Ishikawa (cell line): ENCODE results near the gene ALDH2.

Source experiments
- CEBPB ChIP-seq: IDR thresholded peaks from 2 replicates; pipeline ENCODE4 v1.6.1; 2012
- CREB1 ChIP-seq: IDR thresholded peaks from 2 replicates; pipeline ENCODE4 v1.6.1; 2012; ENCODE audit warnings: low read depth
- EGR1 ChIP-seq: IDR thresholded peaks from 2 replicates; pipeline ENCODE4 v1.6.1; 2012
- EP300 ChIP-seq: IDR thresholded peaks from 2 replicates; pipeline ENCODE4 v1.6.1; 2012; ENCODE audit warnings: borderline replicate concordance
- FOXM1 ChIP-seq: IDR thresholded peaks from 2 replicates; pipeline ENCODE4 v1.6.1; 2012; ENCODE audit warnings: low read depth, borderline replicate concordance
- MAX ChIP-seq: IDR thresholded peaks from 2 replicates; pipeline ENCODE4 v1.6.1; 2012
- NFIC ChIP-seq: IDR thresholded peaks from 2 replicates; pipeline ENCODE4 v1.6.1; 2012
- RAD21 ChIP-seq: IDR thresholded peaks from 2 replicates; pipeline ENCODE4 v1.6.1; 2012; ENCODE audit warnings: low read depth
- TAF1 ChIP-seq: IDR thresholded peaks from 2 replicates; pipeline ENCODE4 v1.6.1; 2012; ENCODE audit warnings: low read depth, mild to moderate bottlenecking
- TCF12 ChIP-seq: IDR thresholded peaks from 2 replicates; pipeline ENCODE4 v1.6.1; 2012; ENCODE audit warnings: low read depth
- TEAD4 ChIP-seq: IDR thresholded peaks from 2 replicates; pipeline ENCODE4 v1.6.1; 2012
- YY1 ChIP-seq: IDR thresholded peaks from 2 replicates; pipeline ENCODE4 v1.6.1; 2012; ENCODE audit warnings: low read depth
- ZBTB7A ChIP-seq: IDR thresholded peaks from 2 replicates; pipeline ENCODE4 v1.6.1; 2012; ENCODE audit warnings: low read depth
- TF ChIP-seq, protein P1 (sequence below): IDR thresholded peaks from 2 replicates; pipeline ENCODE4 v1.6.1; 2012
- TF ChIP-seq, protein P2 (sequence below): IDR thresholded peaks from 2 replicates; pipeline ENCODE4 v1.6.1; 2012; ENCODE audit warnings: low read depth, mild to moderate bottlenecking

ALDH2 gene

GRCh38 chr12:111828338-111828979, 61.7 kb downstream of the ALDH2 start:
- TF ChIP-seq CEBPB (no peak), CREB1 (no peak)

GRCh38 chr12:111834740-111835386, 68.1 kb downstream of the ALDH2 start:
- 0 out of 2 replicates have a peak, but pooled peaks have one; percentile 40 for TF ChIP-seq YY1

- TF ChIP-seq CREB1 (no peak), FOXM1 (no peak), NFIC (no peak), TAF1 (no peak), EGR1 (no peak), TCF12 (no peak), RAD21 (no peak), CEBPB (no peak), EP300 (no peak), TEAD4 (no peak), ZBTB7A (no peak), MAX (no peak), YY1 (no peak)
- TF ChIP-seq, protein P1, sequence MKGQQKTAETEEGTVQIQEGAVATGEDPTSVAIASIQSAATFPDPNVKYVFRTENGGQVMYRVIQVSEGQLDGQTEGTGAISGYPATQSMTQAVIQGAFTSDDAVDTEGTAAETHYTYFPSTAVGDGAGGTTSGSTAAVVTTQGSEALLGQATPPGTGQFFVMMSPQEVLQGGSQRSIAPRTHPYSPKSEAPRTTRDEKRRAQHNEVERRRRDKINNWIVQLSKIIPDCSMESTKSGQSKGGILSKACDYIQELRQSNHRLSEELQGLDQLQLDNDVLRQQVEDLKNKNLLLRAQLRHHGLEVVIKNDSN: no peak
- TF ChIP-seq, protein P2, sequence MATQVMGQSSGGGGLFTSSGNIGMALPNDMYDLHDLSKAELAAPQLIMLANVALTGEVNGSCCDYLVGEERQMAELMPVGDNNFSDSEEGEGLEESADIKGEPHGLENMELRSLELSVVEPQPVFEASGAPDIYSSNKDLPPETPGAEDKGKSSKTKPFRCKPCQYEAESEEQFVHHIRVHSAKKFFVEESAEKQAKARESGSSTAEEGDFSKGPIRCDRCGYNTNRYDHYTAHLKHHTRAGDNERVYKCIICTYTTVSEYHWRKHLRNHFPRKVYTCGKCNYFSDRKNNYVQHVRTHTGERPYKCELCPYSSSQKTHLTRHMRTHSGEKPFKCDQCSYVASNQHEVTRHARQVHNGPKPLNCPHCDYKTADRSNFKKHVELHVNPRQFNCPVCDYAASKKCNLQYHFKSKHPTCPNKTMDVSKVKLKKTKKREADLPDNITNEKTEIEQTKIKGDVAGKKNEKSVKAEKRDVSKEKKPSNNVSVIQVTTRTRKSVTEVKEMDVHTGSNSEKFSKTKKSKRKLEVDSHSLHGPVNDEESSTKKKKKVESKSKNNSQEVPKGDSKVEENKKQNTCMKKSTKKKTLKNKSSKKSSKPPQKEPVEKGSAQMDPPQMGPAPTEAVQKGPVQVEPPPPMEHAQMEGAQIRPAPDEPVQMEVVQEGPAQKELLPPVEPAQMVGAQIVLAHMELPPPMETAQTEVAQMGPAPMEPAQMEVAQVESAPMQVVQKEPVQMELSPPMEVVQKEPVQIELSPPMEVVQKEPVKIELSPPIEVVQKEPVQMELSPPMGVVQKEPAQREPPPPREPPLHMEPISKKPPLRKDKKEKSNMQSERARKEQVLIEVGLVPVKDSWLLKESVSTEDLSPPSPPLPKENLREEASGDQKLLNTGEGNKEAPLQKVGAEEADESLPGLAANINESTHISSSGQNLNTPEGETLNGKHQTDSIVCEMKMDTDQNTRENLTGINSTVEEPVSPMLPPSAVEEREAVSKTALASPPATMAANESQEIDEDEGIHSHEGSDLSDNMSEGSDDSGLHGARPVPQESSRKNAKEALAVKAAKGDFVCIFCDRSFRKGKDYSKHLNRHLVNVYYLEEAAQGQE: no peak
These were observed 71.6 kb downstream of the ALDH2 start for GRCh38 chr12:111838353-111838752.

DNA sequence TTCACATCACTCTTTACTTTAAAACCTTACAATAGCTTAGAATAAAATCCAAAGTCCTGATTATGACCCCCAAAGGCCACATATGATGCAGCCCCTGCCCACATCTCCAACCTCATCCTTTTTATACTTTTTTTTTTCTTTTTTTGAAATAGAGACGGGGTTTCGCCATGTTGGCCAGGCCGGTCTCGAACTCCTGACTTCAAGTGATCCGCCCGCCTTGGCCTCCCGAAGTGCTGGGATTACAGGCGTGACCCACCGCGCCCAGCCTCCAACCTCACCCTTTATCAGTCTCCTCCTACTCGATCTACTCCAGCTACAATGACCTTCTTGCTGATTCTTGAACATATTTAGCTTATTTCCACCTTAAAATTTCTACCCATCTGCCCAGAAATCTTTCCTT, 74.1 kb downstream of the ALDH2 start:
- TF ChIP-seq ZBTB7A (no peak), FOXM1 (no peak), NFIC (no peak), TEAD4 (no peak), MAX (no peak), CREB1 (no peak), EGR1 (no peak), EP300 (no peak), TAF1 (no peak), TCF12 (no peak), RAD21 (no peak)
- TF ChIP-seq, protein P2: no peak
- TF ChIP-seq, protein P1: no peak

DNA sequence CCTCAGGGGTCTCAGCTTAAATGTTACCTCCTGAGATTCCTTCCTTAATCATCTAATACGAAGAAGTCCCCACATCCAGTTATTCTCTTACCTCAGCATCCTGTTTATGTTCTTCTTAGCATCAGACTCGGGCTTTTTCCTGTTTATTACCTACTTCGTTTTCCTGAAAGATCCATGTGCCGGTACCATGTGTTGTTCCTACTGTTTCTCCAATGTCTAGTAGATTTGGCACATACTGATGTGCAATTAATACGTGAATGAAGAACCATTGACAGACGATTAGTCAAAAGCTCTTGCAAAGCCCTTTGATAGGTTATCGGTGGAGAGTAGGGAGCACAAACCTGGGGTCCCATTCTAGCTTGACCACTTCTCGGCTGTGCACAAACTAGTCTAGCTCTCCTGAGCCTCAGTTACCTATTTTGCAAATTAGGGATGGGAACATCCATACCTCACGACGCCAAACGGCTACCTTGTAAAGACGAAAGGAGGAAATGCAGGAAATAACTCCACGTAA, 74.6 kb downstream of the ALDH2 start:
- TF ChIP-seq FOXM1 (no peak), ZBTB7A (no peak), CEBPB (no peak), RAD21 (no peak), CREB1 (no peak), TAF1 (no peak), EGR1 (no peak), EP300 (no peak), MAX (no peak), TEAD4 (no peak), TCF12 (no peak), YY1 (no peak), NFIC (no peak)
- TF ChIP-seq, protein P2: no peak
- TF ChIP-seq, protein P1: no peak
